ENCODE results near the gene KLF9.

Gene KLF9

DNA sequence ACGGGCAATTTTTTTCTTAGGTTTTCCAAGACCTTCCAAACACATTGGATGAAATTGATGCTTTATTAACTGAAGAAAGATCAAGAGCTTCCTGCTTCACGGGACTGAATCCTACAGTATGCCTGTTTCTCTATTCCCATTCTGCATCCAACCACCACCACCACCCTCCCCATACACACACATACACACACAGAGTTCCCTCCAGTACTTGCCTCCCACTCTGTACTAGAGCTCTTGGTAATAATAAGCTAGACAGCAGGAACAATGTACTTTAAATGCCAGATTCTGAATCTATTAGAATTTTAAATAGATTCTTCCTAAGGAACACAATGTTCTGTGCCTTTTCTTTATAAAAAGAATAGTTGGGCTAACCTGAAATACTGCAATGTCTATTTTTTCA, 67.4 kb downstream of the KLF9 start:
- no peak overlapping the region for H3K4me2 ChIP-seq (ENCODE audit: low read length)
- H3K9me2 ChIP-seq (ENCODE audit: low read depth, low read length): no peaks in the 10 kb centered on the region
- no peaks in the 10 kb centered on the region for H4K20me1 ChIP-seq (ENCODE audit: insufficient read depth, low read length)
- H3K9ac ChIP-seq (ENCODE audit: low read length): no peak overlapping the region
- no peak overlapping the region for H2AFZ ChIP-seq (ENCODE audit: low read length)
- no peak overlapping the region for H3K27ac ChIP-seq (ENCODE audit: low read depth, low read length, poor library complexity, severe bottlenecking)
- peaks cover 48% of the 10 kb centered on the region for H3K36me3 ChIP-seq (ENCODE audit: insufficient read depth, low read length)
- no peaks in the 10 kb centered on the region for H3K79me2 ChIP-seq (ENCODE audit: insufficient read depth, low read length)
- H3K9me3 ChIP-seq (ENCODE audit: low read length): no peaks in the 10 kb centered on the region
- H3K4me3 ChIP-seq (ENCODE audit: low read depth, low read length, poor library complexity, severe bottlenecking): no peak overlapping the region
- no peaks in the 10 kb centered on the region for H3K4me1 ChIP-seq (ENCODE audit: insufficient read depth, low read length, severe bottlenecking)
- TF ChIP-seq, protein P1, sequence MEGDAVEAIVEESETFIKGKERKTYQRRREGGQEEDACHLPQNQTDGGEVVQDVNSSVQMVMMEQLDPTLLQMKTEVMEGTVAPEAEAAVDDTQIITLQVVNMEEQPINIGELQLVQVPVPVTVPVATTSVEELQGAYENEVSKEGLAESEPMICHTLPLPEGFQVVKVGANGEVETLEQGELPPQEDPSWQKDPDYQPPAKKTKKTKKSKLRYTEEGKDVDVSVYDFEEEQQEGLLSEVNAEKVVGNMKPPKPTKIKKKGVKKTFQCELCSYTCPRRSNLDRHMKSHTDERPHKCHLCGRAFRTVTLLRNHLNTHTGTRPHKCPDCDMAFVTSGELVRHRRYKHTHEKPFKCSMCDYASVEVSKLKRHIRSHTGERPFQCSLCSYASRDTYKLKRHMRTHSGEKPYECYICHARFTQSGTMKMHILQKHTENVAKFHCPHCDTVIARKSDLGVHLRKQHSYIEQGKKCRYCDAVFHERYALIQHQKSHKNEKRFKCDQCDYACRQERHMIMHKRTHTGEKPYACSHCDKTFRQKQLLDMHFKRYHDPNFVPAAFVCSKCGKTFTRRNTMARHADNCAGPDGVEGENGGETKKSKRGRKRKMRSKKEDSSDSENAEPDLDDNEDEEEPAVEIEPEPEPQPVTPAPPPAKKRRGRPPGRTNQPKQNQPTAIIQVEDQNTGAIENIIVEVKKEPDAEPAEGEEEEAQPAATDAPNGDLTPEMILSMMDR (IDR thresholded peaks at IDR 0.05; ENCODE audit: low read length): no peak
- TF ChIP-seq EZH2 (IDR thresholded peaks at IDR 0.05; ENCODE audit: borderline replicate concordance, low read length): no peak
- H3F3A ChIP-seq (ENCODE audit: insufficient read depth, low read length): no peaks in the 10 kb centered on the region
- H3K27me3 ChIP-seq (ENCODE audit: insufficient read depth, low read length): no peaks in the 10 kb centered on the region

DNA sequence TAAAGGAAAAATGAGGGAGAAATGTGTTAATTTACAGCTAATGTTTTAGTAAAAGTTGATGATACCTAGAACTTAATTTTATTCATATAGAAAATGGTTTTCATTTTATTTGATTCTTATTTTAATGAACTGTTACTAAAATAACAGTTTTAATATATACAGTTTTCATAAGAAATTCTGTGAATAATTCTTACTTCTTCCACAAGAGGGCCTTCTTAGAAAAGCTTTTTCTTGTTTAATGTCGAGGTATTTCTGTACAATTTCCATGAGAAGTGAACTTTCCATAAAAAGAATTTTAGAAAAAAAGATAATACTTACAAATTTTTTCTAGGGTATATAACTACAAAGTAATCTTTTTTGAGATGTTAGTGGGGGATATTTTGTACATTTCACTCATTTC, 73.9 kb downstream of the KLF9 start:
- no peaks in the 10 kb centered on the region for H4K20me1 ChIP-seq (ENCODE audit: insufficient read depth, low read length)
- no peaks in the 10 kb centered on the region for H3K27me3 ChIP-seq (ENCODE audit: insufficient read depth, low read length)
- TF ChIP-seq EZH2 (IDR thresholded peaks at IDR 0.05; ENCODE audit: borderline replicate concordance, low read length): no peak
- TF ChIP-seq, protein P1 (IDR thresholded peaks at IDR 0.05; ENCODE audit: low read length): peak; percentile 36; the same call in 1 of the 2 replicates
- no peaks in the 10 kb centered on the region for H3K4me1 ChIP-seq (ENCODE audit: insufficient read depth, low read length, severe bottlenecking)
- no peak overlapping the region for H3K27ac ChIP-seq (ENCODE audit: low read depth, low read length, poor library complexity, severe bottlenecking)
- peaks cover 6% of the 10 kb centered on the region; the same call in 1 of the 2 replicates for H3K36me3 ChIP-seq (ENCODE audit: insufficient read depth, low read length)
- no peak overlapping the region for H3K9ac ChIP-seq (ENCODE audit: low read length)
- H2AFZ ChIP-seq (ENCODE audit: low read length): no peak overlapping the region
- no peaks in the 10 kb centered on the region for H3K79me2 ChIP-seq (ENCODE audit: insufficient read depth, low read length)
- H3K9me2 ChIP-seq (ENCODE audit: low read depth, low read length): no peaks in the 10 kb centered on the region
- H3K9me3 ChIP-seq (ENCODE audit: low read length): no peaks in the 10 kb centered on the region
- no peak overlapping the region for H3K4me2 ChIP-seq (ENCODE audit: low read length)
- H3F3A ChIP-seq (ENCODE audit: insufficient read depth, low read length): no peaks in the 10 kb centered on the region
- no peak overlapping the region for H3K4me3 ChIP-seq (ENCODE audit: low read depth, low read length, poor library complexity, severe bottlenecking)
